CD1c-positive myeloid dendritic cell (primary cell): Measurements from ENCODE around the gene OR5F1.

Experiments
- DNase-seq: peaks from one replicate; pipeline ENCODE4 v3.0.0-alpha.2; 2016; ENCODE audit errors: extremely low spot score

The OR5F1 gene

GRCh38 chr11:55994525-55994924 is at the start of gene OR5F1:
Gene OR5F1 (minus strand): TSS chr11:55994625. CDS start chr11:55994625, 0 bp downstream.
- DNase-seq = no peak

GRCh38 chr11:56027354-56027753 is 32.9 kb upstream of the OR5F1 start, which contains the start of gene OR5AS1:
Gene OR5AS1 (plus strand): TSS chr11:56027654. CDS start chr11:56030419, 2,765 bp downstream.
- no peak for DNase-seq

- no peak for DNase-seq
Observed at GRCh38 chr11:56013805-56014204, 19.4 kb upstream of the OR5F1 start.

GRCh38 chr11:56010716-56011115 is 16.3 kb upstream of the OR5F1 start:
- no peak for DNase-seq

GRCh38 chr11:55970935-55971334 is 23.5 kb downstream of the OR5F1 start:
- DNase-seq = no peak

GRCh38 chr11:55969845-55970244 is 24.6 kb downstream of the OR5F1 start, which contains the start of gene OR10AG1:
Gene OR10AG1 (minus strand): TSS chr11:55969945. CDS start chr11:55969907, 38 bp downstream.
- no peak for DNase-seq

- no peak for DNase-seq
Observed at GRCh38 chr11:55967914-55968313, 26.5 kb downstream of the OR5F1 start.

GRCh38 chr11:55966391-55966790 is 28.0 kb downstream of the OR5F1 start:
- DNase-seq = no peak

GRCh38 chr11:55956521-55956920 is 37.9 kb downstream of the OR5F1 start:
- no peak for DNase-seq

GRCh38 chr11:55949330-55949729 is 45.1 kb downstream of the OR5F1 start:
- no peak for DNase-seq
